Activated T-helper 17 cell treated with anti-CD3 and anti-CD28 coated beads, Interleukin-2, amount 50 U/mL, for 72 hours (primary cell): ENCODE results near the gene CTSG. TPM values are rescaled to one million over a fixed set of nuclear protein-coding genes. Genes with fewer than 3 reads are reported as not detected.
"Not testable (repeated sequence)": the region's sequence is repeated elsewhere in the genome, so short reads cannot be mapped to it uniquely, and the experiment has no call there.

ENCODE experiments used
- ATAC-seq: fragments of 150-1000 bp; cut with Tn5 transposase; replicated peaks from 2 replicates; pipeline ENCODE4 v1.10.0; 2021; ENCODE audit warnings: mild to moderate bottlenecking, moderate library complexity
- H3K27ac Mint-ChIP-seq: one replicate; pipeline ENCODE4 v1.8.0; 2022; ENCODE audit warnings: mixed read lengths
- H3K27me3 Mint-ChIP-seq: one replicate; pipeline ENCODE4 v1.8.0; 2022; ENCODE audit warnings: mixed read lengths
- H3K36me3 Mint-ChIP-seq: one replicate; pipeline ENCODE4 v1.8.0; 2022; ENCODE audit warnings: low read depth, mild to moderate bottlenecking, mixed read lengths
- H3K4me1 Mint-ChIP-seq: one replicate; pipeline ENCODE4 v1.8.0; 2022; ENCODE audit warnings: mixed read lengths
- H3K4me3 Mint-ChIP-seq: one replicate; pipeline ENCODE4 v1.8.0; 2022; ENCODE audit warnings: mild to moderate bottlenecking, mixed read lengths
- H3K9me3 Mint-ChIP-seq: one replicate; pipeline ENCODE4 v1.8.0; 2022; ENCODE audit warnings: mixed read lengths
- total RNA-seq, 2 donors: library from RNA; stranded (reverse); gene quantifications; one replicate each; pipeline ENCODE4 v1.2.3, GENCODE V29; 2022

CTSG gene
- total RNA-seq, 2 donors from 2014 or later, result not detected

GRCh38 chr14:24576771-24577170 lies 721 bp upstream of the CTSG start:
- Mint-ChIP-seq H3K36me3 (no peaks in the 10 kb centered on the region), H3K4me3 (no peak overlapping the region), H3K4me1 (no peaks in the 10 kb centered on the region), H3K27me3 (peaks cover 8% of the 10 kb centered on the region), H3K27ac (no peak overlapping the region), H3K9me3 (no peaks in the 10 kb centered on the region)
- no peak for ATAC-seq

GRCh38 chr14:24574206-24574774 lies 1.8 kb downstream of the CTSG start:
- Mint-ChIP-seq H3K4me1 (no peaks in the 10 kb centered on the region), H3K9me3 (no peaks in the 10 kb centered on the region), H3K36me3 (no peaks in the 10 kb centered on the region), H3K27me3 (peaks cover 16% of the 10 kb centered on the region), H3K27ac (no peak overlapping the region), H3K4me3 (no peak overlapping the region)
- no peak for ATAC-seq

- no peak for ATAC-seq
- Mint-ChIP-seq H3K36me3 (no peaks in the 10 kb centered on the region), H3K9me3 (peaks cover 26% of the 10 kb centered on the region), H3K4me3 (no peak overlapping the region), H3K4me1 (no peaks in the 10 kb centered on the region), H3K27ac (no peak overlapping the region), H3K27me3 (peaks cover 24% of the 10 kb centered on the region)
These were observed 9.7 kb downstream of the CTSG start for GRCh38 chr14:24566318-24566717.

GRCh38 chr14:24565766-24566165 lies 10.3 kb downstream of the CTSG start:
- peaks cover 26% of the 10 kb centered on the region for H3K9me3 Mint-ChIP-seq
- no peaks in the 10 kb centered on the region for H3K4me1 Mint-ChIP-seq
- ATAC-seq, result no peak
- peaks cover 28% of the 10 kb centered on the region for H3K27me3 Mint-ChIP-seq
- no peak overlapping the region for H3K27ac Mint-ChIP-seq
- no peak overlapping the region for H3K4me3 Mint-ChIP-seq
- H3K36me3 Mint-ChIP-seq, result no peaks in the 10 kb centered on the region

GRCh38 chr14:24563505-24563904 lies 12.5 kb downstream of the CTSG start:
- H3K4me1 Mint-ChIP-seq, result no peaks in the 10 kb centered on the region
- peaks cover 26% of the 10 kb centered on the region for H3K9me3 Mint-ChIP-seq
- no peak overlapping the region for H3K27ac Mint-ChIP-seq
- H3K4me3 Mint-ChIP-seq, result no peak overlapping the region
- peaks cover 28% of the 10 kb centered on the region for H3K27me3 Mint-ChIP-seq
- ATAC-seq, result no peak
- H3K36me3 Mint-ChIP-seq, result no peaks in the 10 kb centered on the region

- no peaks in the 10 kb centered on the region for H3K36me3 Mint-ChIP-seq
These were observed 19.3 kb downstream of the CTSG start for GRCh38 chr14:24556756-24557155.

GRCh38 chr14:24549064-24549463 lies 27.0 kb downstream of the CTSG start:
- peaks cover 29% of the 10 kb centered on the region for H3K9me3 Mint-ChIP-seq
- not testable (repeated sequence) for H3K4me3 Mint-ChIP-seq, H3K4me1 Mint-ChIP-seq, H3K36me3 Mint-ChIP-seq, ATAC-seq, H3K27ac Mint-ChIP-seq, H3K27me3 Mint-ChIP-seq

More at GRCh38 chr14:24556756-24557155, 19.3 kb downstream of the CTSG start:
- Mint-ChIP-seq H3K27me3 (peaks cover 18% of the 10 kb centered on the region), H3K9me3 (peaks cover 6% of the 10 kb centered on the region), H3K4me1 (no peaks in the 10 kb centered on the region), H3K4me3 (no peak overlapping the region), H3K27ac (no peak overlapping the region)
- no peak for ATAC-seq

GRCh38 chr14:24542346-24542936 lies 33.6 kb downstream of the CTSG start:
- Mint-ChIP-seq H3K4me3 (no peak overlapping the region), H3K36me3 (no peaks in the 10 kb centered on the region), H3K9me3 (peaks cover 10% of the 10 kb centered on the region), H3K27me3 (peaks cover 32% of the 10 kb centered on the region), H3K27ac (no peak overlapping the region), H3K4me1 (no peaks in the 10 kb centered on the region)
- ATAC-seq, result no peak

- H3K27me3 Mint-ChIP-seq, result peaks cover 42% of the 10 kb centered on the region
- H3K27ac Mint-ChIP-seq, result no peak overlapping the region
- H3K4me1 Mint-ChIP-seq, result no peaks in the 10 kb centered on the region
- no peaks in the 10 kb centered on the region for H3K36me3 Mint-ChIP-seq
- peak; percentile 66 for ATAC-seq
- H3K9me3 Mint-ChIP-seq, result no peaks in the 10 kb centered on the region
- no peak overlapping the region for H3K4me3 Mint-ChIP-seq
These were observed 40.3 kb downstream of the CTSG start for GRCh38 chr14:24535737-24536136.

- no peaks in the 10 kb centered on the region for H3K36me3 Mint-ChIP-seq
- H3K9me3 Mint-ChIP-seq, result no peaks in the 10 kb centered on the region
- H3K4me3 Mint-ChIP-seq, result no peak overlapping the region
- ATAC-seq, result no peak
- peaks cover 32% of the 10 kb centered on the region for H3K27me3 Mint-ChIP-seq
- H3K4me1 Mint-ChIP-seq, result no peaks in the 10 kb centered on the region
- no peak overlapping the region for H3K27ac Mint-ChIP-seq
These were observed 41.8 kb downstream of the CTSG start for GRCh38 chr14:24534286-24534685.

GRCh38 chr14:24525877-24526620 lies 50.0 kb downstream of the CTSG start:
- H3K27me3 Mint-ChIP-seq, result peaks cover 16% of the 10 kb centered on the region
- not testable (repeated sequence) for H3K36me3 Mint-ChIP-seq, H3K4me3 Mint-ChIP-seq, ATAC-seq, H3K9me3 Mint-ChIP-seq, H3K27ac Mint-ChIP-seq, H3K4me1 Mint-ChIP-seq

Other genes starting within 250 kb of the CTSG start
- gene ADCY4, start 241.2 kb downstream of the CTSG start, total RNA-seq, result 10 to 100 TPM in 1 of 2 donors, 1 to 10 TPM in 1; 2.3 to 10.5 TPM
- 10 to 100 TPM; 12.9 to 17.4 TPM for gene RIPK3, start 236.3 kb downstream of the CTSG start, total RNA-seq
- gene NFATC4, start 208.1 kb downstream of the CTSG start, total RNA-seq, result under 1 TPM in 1 of 2 donors, not detected in 1; 0.66 TPM
- under 1 TPM in 1 of 2 donors, not detected in 1; 0.04 TPM for gene NYNRIN, start 177.2 kb downstream of the CTSG start, total RNA-seq
- gene CBLN3, start 146.6 kb downstream of the CTSG start, total RNA-seq, result 10 to 100 TPM; 11.1 to 14.6 TPM
- gene KHNYN, start 146.3 kb downstream of the CTSG start, total RNA-seq, result 100 to 1,000 TPM in 1 of 2 donors, 10 to 100 TPM in 1; 64.3 to 132 TPM
- 10 to 100 TPM; 36.6 to 45.7 TPM for gene SDR39U1, start 133.5 kb downstream of the CTSG start, total RNA-seq
- gene CMA1, start 68.0 kb downstream of the CTSG start, total RNA-seq, result under 1 TPM in 1 of 2 donors, not detected in 1; 0.80 TPM
- gene GZMH, start 33.4 kb upstream of the CTSG start, total RNA-seq, result 1 to 10 TPM; 3.7 to 6.5 TPM
- gene GZMB, start 57.9 kb upstream of the CTSG start, total RNA-seq, result 1,000 to 10,000 TPM; 1,048 to 1,422 TPM